Stimulated activated naive B cell treated with anti-CD40 and anti-IgM and Interleukin-4, amounts not matched to agents 10 μg/mL and 1 μg/mL and 100 μg/mL, for 72 hours (primary cell): ENCODE results near the gene MDGA2.

Source experiments
- ATAC-seq, 2 donors: fragments of 150-1000 bp; cut with Tn5 transposase; replicated peaks; 2 replicates each; pipeline ENCODE4 v1.10.0; 2021; ENCODE audit warnings: moderate library complexity in 1 of 2
- DNase-seq: peaks from one replicate; pipeline ENCODE4 v3.0.0; 2021
- H3K27ac Mint-ChIP-seq: one replicate; pipeline ENCODE4 v1.8.0; 2022; ENCODE audit warnings: mild to moderate bottlenecking, mixed read lengths
- H3K27me3 Mint-ChIP-seq, 2 donors: one replicate each; pipeline ENCODE4 v1.8.0; 2022; ENCODE audit warnings: mixed read lengths in 2 of 2
- H3K36me3 Mint-ChIP-seq, 2 donors: one replicate each; pipeline ENCODE4 v1.8.0; 2022; ENCODE audit warnings: mixed read lengths in 2 of 2, mild to moderate bottlenecking in 1 of 2
- H3K4me1 Mint-ChIP-seq, 2 donors: one replicate each; pipeline ENCODE4 v1.8.0; 2022; ENCODE audit warnings: mixed read lengths in 2 of 2, mild to moderate bottlenecking in 1 of 2
- H3K4me3 Mint-ChIP-seq, 2 donors: one replicate each; pipeline ENCODE4 v1.8.0; 2022; ENCODE audit warnings: mild to moderate bottlenecking in 2 of 2, mixed read lengths in 2 of 2, moderate library complexity in 1 of 2
- H3K9me3 Mint-ChIP-seq, 2 donors: one replicate each; pipeline ENCODE4 v1.8.0; 2022; ENCODE audit warnings: mixed read lengths in 2 of 2, mild to moderate bottlenecking in 1 of 2

The MDGA2 gene

GRCh38 chr14:47567273-47567672 lies 108.1 kb downstream of the MDGA2 start:
- no peak overlapping the region for H3K4me3 Mint-ChIP-seq
- H3K4me1 Mint-ChIP-seq, result no peaks in the 10 kb centered on the region
- DNase-seq (no peak), ATAC-seq (no peak)
- no peaks in the 10 kb centered on the region for H3K27me3 Mint-ChIP-seq
- H3K9me3 Mint-ChIP-seq, result peaks cover 6 to 10% of the 10 kb centered on the region in 2 donors
- H3K36me3 Mint-ChIP-seq, result no peaks in the 10 kb centered on the region
- H3K27ac Mint-ChIP-seq, result no peak overlapping the region

GRCh38 chr14:47557894-47558293 lies 117.5 kb downstream of the MDGA2 start:
- no peak for DNase-seq
- H3K9me3 Mint-ChIP-seq, result peaks cover 0 to 3% of the 10 kb centered on the region in 2 donors
- H3K36me3 Mint-ChIP-seq, result no peaks in the 10 kb centered on the region
- H3K4me3 Mint-ChIP-seq, result no peak overlapping the region
- no peak for ATAC-seq
- no peak overlapping the region for H3K27ac Mint-ChIP-seq
- H3K27me3 Mint-ChIP-seq, result no peaks in the 10 kb centered on the region
- no peaks in the 10 kb centered on the region for H3K4me1 Mint-ChIP-seq

GRCh38 chr14:47555333-47555732 lies 120.1 kb downstream of the MDGA2 start:
- DNase-seq, result no peak
- Mint-ChIP-seq H3K4me3 (no peak overlapping the region), H3K4me1 (no peaks in the 10 kb centered on the region), H3K9me3 (no peaks in the 10 kb centered on the region), H3K27me3 (no peaks in the 10 kb centered on the region), H3K27ac (no peak overlapping the region), H3K36me3 (no peaks in the 10 kb centered on the region)
- ATAC-seq, result no peak

- Mint-ChIP-seq H3K4me1 (no peaks in the 10 kb centered on the region), H3K9me3 (no peaks in the 10 kb centered on the region), H3K36me3 (no peaks in the 10 kb centered on the region), H3K4me3 (no peak overlapping the region), H3K27me3 (no peaks in the 10 kb centered on the region), H3K27ac (no peak overlapping the region)
- no peak for ATAC-seq
- no peak for DNase-seq
Observed at GRCh38 chr14:47549886-47550285, 125.5 kb downstream of the MDGA2 start.

- Mint-ChIP-seq H3K4me1 (no peaks in the 10 kb centered on the region), H3K9me3 (no peaks in the 10 kb centered on the region), H3K27me3 (no peaks in the 10 kb centered on the region), H3K27ac (no peak overlapping the region), H3K36me3 (no peaks in the 10 kb centered on the region), H3K4me3 (no peak overlapping the region)
- ATAC-seq, result no peak
- no peak for DNase-seq
Observed at GRCh38 chr14:47543459-47543858, 131.9 kb downstream of the MDGA2 start.

- H3K4me1 Mint-ChIP-seq, result no peaks in the 10 kb centered on the region
- H3K27me3 Mint-ChIP-seq, result no peaks in the 10 kb centered on the region
- no peak overlapping the region for H3K4me3 Mint-ChIP-seq
- no peak overlapping the region for H3K27ac Mint-ChIP-seq
- no peaks in the 10 kb centered on the region for H3K9me3 Mint-ChIP-seq
- DNase-seq, result no peak
- no peaks in the 10 kb centered on the region for H3K36me3 Mint-ChIP-seq
- no peak for ATAC-seq
Observed at GRCh38 chr14:47541662-47542061, 133.7 kb downstream of the MDGA2 start.

- no peak overlapping the region for H3K27ac Mint-ChIP-seq
- DNase-seq (no peak), ATAC-seq (no peak)
- no peaks in the 10 kb centered on the region for H3K9me3 Mint-ChIP-seq
- H3K4me1 Mint-ChIP-seq, result no peaks in the 10 kb centered on the region
- H3K4me3 Mint-ChIP-seq, result no peak overlapping the region
- H3K36me3 Mint-ChIP-seq, result no peaks in the 10 kb centered on the region
- H3K27me3 Mint-ChIP-seq, result no peaks in the 10 kb centered on the region
Observed at GRCh38 chr14:47539031-47539461, 136.4 kb downstream of the MDGA2 start.

- no peak for DNase-seq
- Mint-ChIP-seq H3K9me3 (no peaks in the 10 kb centered on the region), H3K27me3 (no peaks in the 10 kb centered on the region), H3K36me3 (no peaks in the 10 kb centered on the region), H3K4me3 (no peak overlapping the region), H3K4me1 (no peaks in the 10 kb centered on the region), H3K27ac (no peak overlapping the region)
- ATAC-seq, result no peak
Observed at GRCh38 chr14:47536341-47536740, 139.1 kb downstream of the MDGA2 start.

- no peak overlapping the region for H3K27ac Mint-ChIP-seq
- H3K4me1 Mint-ChIP-seq, result no peaks in the 10 kb centered on the region
- no peaks in the 10 kb centered on the region for H3K36me3 Mint-ChIP-seq
- no peak for DNase-seq
- H3K4me3 Mint-ChIP-seq, result no peak overlapping the region
- H3K9me3 Mint-ChIP-seq, result peaks cover 3 to 5% of the 10 kb centered on the region in 2 donors
- ATAC-seq, result no peak
- no peaks in the 10 kb centered on the region for H3K27me3 Mint-ChIP-seq
Observed at GRCh38 chr14:47526591-47527244, 148.7 kb downstream of the MDGA2 start.

GRCh38 chr14:47524524-47524923 lies 150.9 kb downstream of the MDGA2 start:
- Mint-ChIP-seq H3K4me3 (no peak overlapping the region), H3K9me3 (no peaks in the 10 kb centered on the region), H3K4me1 (no peaks in the 10 kb centered on the region), H3K36me3 (no peaks in the 10 kb centered on the region), H3K27me3 (no peaks in the 10 kb centered on the region), H3K27ac (no peak overlapping the region)
- no peak for ATAC-seq
- DNase-seq, result no peak

GRCh38 chr14:47520382-47520781 lies 155.0 kb downstream of the MDGA2 start:
- Mint-ChIP-seq H3K4me1 (no peaks in the 10 kb centered on the region), H3K27me3 (no peaks in the 10 kb centered on the region), H3K4me3 (no peak overlapping the region), H3K9me3 (no peaks in the 10 kb centered on the region), H3K27ac (no peak overlapping the region), H3K36me3 (no peaks in the 10 kb centered on the region)
- ATAC-seq (no peak), DNase-seq (no peak)

- Mint-ChIP-seq H3K9me3 (peaks cover 0 to 2% of the 10 kb centered on the region in 2 donors), H3K4me3 (no peak overlapping the region), H3K27me3 (no peaks in the 10 kb centered on the region), H3K36me3 (no peaks in the 10 kb centered on the region), H3K4me1 (no peaks in the 10 kb centered on the region), H3K27ac (no peak overlapping the region)
- DNase-seq (no peak), ATAC-seq (no peak)
Observed at GRCh38 chr14:47511829-47512228, 163.6 kb downstream of the MDGA2 start.

- Mint-ChIP-seq H3K4me3 (no peak overlapping the region), H3K4me1 (no peaks in the 10 kb centered on the region), H3K27ac (no peak overlapping the region), H3K9me3 (peaks cover 0 to 2% of the 10 kb centered on the region in 2 donors), H3K36me3 (no peaks in the 10 kb centered on the region), H3K27me3 (no peaks in the 10 kb centered on the region)
- no peak for DNase-seq
- no peak for ATAC-seq
Observed at GRCh38 chr14:47509957-47510356, 165.4 kb downstream of the MDGA2 start.

- ATAC-seq (no peak), DNase-seq (no peak)
- H3K36me3 Mint-ChIP-seq, result no peaks in the 10 kb centered on the region
- no peak overlapping the region for H3K4me3 Mint-ChIP-seq
- peaks cover 0 to 3% of the 10 kb centered on the region in 2 donors for H3K9me3 Mint-ChIP-seq
- no peaks in the 10 kb centered on the region for H3K27me3 Mint-ChIP-seq
- H3K4me1 Mint-ChIP-seq, result no peaks in the 10 kb centered on the region
- no peak overlapping the region for H3K27ac Mint-ChIP-seq
Observed at GRCh38 chr14:47507861-47508260, 167.5 kb downstream of the MDGA2 start.

- Mint-ChIP-seq H3K4me1 (no peaks in the 10 kb centered on the region), H3K27me3 (no peaks in the 10 kb centered on the region), H3K27ac (no peak overlapping the region), H3K36me3 (no peaks in the 10 kb centered on the region), H3K9me3 (peaks cover 0 to 2% of the 10 kb centered on the region in 2 donors), H3K4me3 (no peak overlapping the region)
- no peak for DNase-seq
- ATAC-seq, result no peak
Observed at GRCh38 chr14:47500369-47500768, 175.0 kb downstream of the MDGA2 start.

- no peaks in the 10 kb centered on the region for H3K27me3 Mint-ChIP-seq
- H3K4me1 Mint-ChIP-seq, result no peaks in the 10 kb centered on the region
- H3K27ac Mint-ChIP-seq, result no peak overlapping the region
- peaks cover 4% of the 10 kb centered on the region in 2 donors for H3K9me3 Mint-ChIP-seq
- ATAC-seq (no peak), DNase-seq (no peak)
- no peak overlapping the region for H3K4me3 Mint-ChIP-seq
- no peaks in the 10 kb centered on the region for H3K36me3 Mint-ChIP-seq
Observed at GRCh38 chr14:47490766-47491165, 184.6 kb downstream of the MDGA2 start.
